Ishikawa (cell line): ENCODE measurements around the gene RASGEF1B.

ENCODE experiments used
- CEBPB ChIP-seq: IDR thresholded peaks from 2 replicates; pipeline ENCODE4 v1.6.1; 2012
- CREB1 ChIP-seq: IDR thresholded peaks from 2 replicates; pipeline ENCODE4 v1.6.1; 2012; ENCODE audit warnings: low read depth
- EGR1 ChIP-seq: IDR thresholded peaks from 2 replicates; pipeline ENCODE4 v1.6.1; 2012
- EP300 ChIP-seq: IDR thresholded peaks from 2 replicates; pipeline ENCODE4 v1.6.1; 2012; ENCODE audit warnings: borderline replicate concordance
- MAX ChIP-seq: IDR thresholded peaks from 2 replicates; pipeline ENCODE4 v1.6.1; 2012
- NFIC ChIP-seq: IDR thresholded peaks from 2 replicates; pipeline ENCODE4 v1.6.1; 2012
- RAD21 ChIP-seq: IDR thresholded peaks from 2 replicates; pipeline ENCODE4 v1.6.1; 2012; ENCODE audit warnings: low read depth
- REST ChIP-seq: IDR thresholded peaks from 2 replicates; pipeline ENCODE4 v1.6.1; 2012; ENCODE audit warnings: low read depth, mild to moderate bottlenecking
- TAF1 ChIP-seq: IDR thresholded peaks from 2 replicates; pipeline ENCODE4 v1.6.1; 2012; ENCODE audit warnings: low read depth, mild to moderate bottlenecking
- TCF12 ChIP-seq: IDR thresholded peaks from 2 replicates; pipeline ENCODE4 v1.6.1; 2012; ENCODE audit warnings: low read depth
- USF1 ChIP-seq: IDR thresholded peaks from 2 replicates; pipeline ENCODE4 v1.6.1; 2012
- YY1 ChIP-seq: IDR thresholded peaks from 2 replicates; pipeline ENCODE4 v1.6.1; 2012; ENCODE audit warnings: low read depth
- ZBTB7A ChIP-seq: IDR thresholded peaks from 2 replicates; pipeline ENCODE4 v1.6.1; 2012; ENCODE audit warnings: low read depth

GRCh38 chr4:81454948-81455347 lies 16.8 kb downstream of the RASGEF1B start:
- TF ChIP-seq MAX (no peak), REST (no peak), YY1 (no peak), RAD21 (no peak), EP300 (no peak), CREB1 (no peak), USF1 (no peak), NFIC (no peak), CEBPB (no peak), TAF1 (no peak), ZBTB7A (no peak), TCF12 (no peak), EGR1 (no peak)
